A673 (cell line): ENCODE measurements around the gene CMPK1. TPM values are rescaled to one million over a fixed set of nuclear protein-coding genes. Genes with fewer than 3 reads are reported as not detected.
A peak's percentile ranks its signal among the peaks of the same experiment; 100 is the strongest.

ENCODE experiments used
- BruUV-seq: library from RNA; stranded (reverse); fragments of 400-500 nt; replicated peaks from 2 replicates; lab custom pipeline; 2021; lab: Mats Ljungman, UMichigan
- CTCF ChIA-PET: fragments of 300-600 bp; sonication (Branson Sonifier 250); formaldehyde crosslinking; loops from one replicate; lab custom pipeline; 2022; ENCODE audit warnings: antibody characterized with exemption; lab: Charles Lee
- POLR2A ChIA-PET: fragments of 300-600 bp; sonication (Branson Sonifier 250); formaldehyde crosslinking; loops from one replicate; lab custom pipeline; 2022; ENCODE audit warnings: antibody characterized with exemption; ENCODE audit not compliant: low non-redundant PET; lab: Charles Lee
- DNase-seq: peaks from one replicate; pipeline ENCODE4 v3.0.0-alpha.2; 2015; ENCODE audit warnings: low spot score
- H3K27ac ChIP-seq: fragments of 200-600 bp; sonication (generic); 2 replicates; pipeline ENCODE4 v1.5.1; 2016; ENCODE audit warnings: mixed run types, low read depth, mild to moderate bottlenecking, mixed read lengths, antibody characterized with exemption, low read length; ENCODE audit not compliant: poor library complexity, severe bottlenecking
- H3K27me3 ChIP-seq: fragments of 200-600 bp; sonication (generic); replicated peaks from 2 replicates; pipeline ENCODE4 v1.6.1; 2017; ENCODE audit warnings: mixed run types, low read depth, mild to moderate bottlenecking, mixed read lengths, antibody characterized with exemption, low read length; ENCODE audit not compliant: insufficient read depth, poor library complexity
- H3K36me3 ChIP-seq: fragments of 200-600 bp; sonication (generic); 2 replicates; pipeline ENCODE4 v1.6.1; 2016; ENCODE audit warnings: mixed run types, mild to moderate bottlenecking, mixed read lengths, antibody characterized with exemption, low read length; ENCODE audit not compliant: insufficient read depth, poor library complexity, severe bottlenecking
- H3K4me1 ChIP-seq: fragments of 200-600 bp; sonication (generic); 2 replicates; pipeline ENCODE4 v1.6.1; 2017; ENCODE audit warnings: mixed run types, mild to moderate bottlenecking, mixed read lengths, antibody characterized with exemption, low read length; ENCODE audit not compliant: insufficient read depth, poor library complexity, severe bottlenecking
- H3K4me3 ChIP-seq: fragments of 200-600 bp; sonication (generic); 2 replicates; pipeline ENCODE4 v1.5.1; 2016; ENCODE audit warnings: low read depth, mixed run types, mild to moderate bottlenecking, mixed read lengths, low read length; ENCODE audit not compliant: poor library complexity, severe bottlenecking
- H3K9me3 ChIP-seq: fragments of 200-600 bp; sonication (generic); 2 replicates; pipeline ENCODE4 v1.6.1; 2016; ENCODE audit warnings: mixed run types, low read depth, mild to moderate bottlenecking, mixed read lengths, antibody characterized with exemption, low read length; ENCODE audit not compliant: poor library complexity, severe bottlenecking
- EZH2 ChIP-seq: fragments of 200-600 bp; sonication (generic); IDR thresholded peaks from 2 replicates; pipeline ENCODE4 v1.6.1; 2017; ENCODE audit warnings: borderline replicate concordance, low read depth, mild to moderate bottlenecking, mixed read lengths, antibody characterized with exemption, low read length; ENCODE audit not compliant: poor library complexity, severe bottlenecking
- intact Hi-C: fragments of 100-400 bp; cut with micrococcal nuclease; formaldehyde crosslinking; loops from one replicate; pipeline ENCODE4 v1.10.0; 2022; ENCODE audit not compliant: unreplicated experiment
- total RNA-seq: library from RNA; stranded (reverse); gene quantifications from 2 replicates; pipeline ENCODE4 v1.2.3, GENCODE V29; 2021
- TF ChIP-seq, protein P1 (sequence below): fragments of 300-800, 200-600 bp; sonication (generic); conservative IDR thresholded peaks from 2 replicates; pipeline ENCODE4 v1.5.1; 2017; ENCODE audit warnings: low read depth, mild to moderate bottlenecking, antibody characterized with exemption, low read length, moderate library complexity, mixed read lengths

Gene CMPK1
- total RNA-seq, 1 experiment from 2014 or later = 69.4 TPM

DNA sequence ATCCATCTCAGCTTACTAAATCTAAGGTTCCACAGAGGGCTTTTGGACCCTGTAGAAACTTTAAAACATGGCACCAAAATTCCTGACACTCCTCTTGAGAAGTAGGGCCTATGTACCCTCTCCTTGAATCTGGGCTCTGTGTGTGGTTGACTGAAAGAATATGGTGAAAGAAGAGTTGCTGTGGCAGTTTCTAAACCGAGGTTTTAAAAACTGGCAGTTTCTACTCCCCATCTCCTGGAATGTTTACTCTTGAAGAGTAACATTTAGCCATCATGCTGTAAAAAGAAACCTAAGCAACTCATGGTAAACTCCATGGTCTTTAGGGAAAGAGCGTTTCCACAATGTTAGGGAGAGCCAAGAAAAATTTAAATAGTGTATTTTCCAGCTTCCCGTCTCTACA lies 4.6 kb upstream of the CMPK1 start:
- CTCF ChIA-PET = no interaction called here

DNA sequence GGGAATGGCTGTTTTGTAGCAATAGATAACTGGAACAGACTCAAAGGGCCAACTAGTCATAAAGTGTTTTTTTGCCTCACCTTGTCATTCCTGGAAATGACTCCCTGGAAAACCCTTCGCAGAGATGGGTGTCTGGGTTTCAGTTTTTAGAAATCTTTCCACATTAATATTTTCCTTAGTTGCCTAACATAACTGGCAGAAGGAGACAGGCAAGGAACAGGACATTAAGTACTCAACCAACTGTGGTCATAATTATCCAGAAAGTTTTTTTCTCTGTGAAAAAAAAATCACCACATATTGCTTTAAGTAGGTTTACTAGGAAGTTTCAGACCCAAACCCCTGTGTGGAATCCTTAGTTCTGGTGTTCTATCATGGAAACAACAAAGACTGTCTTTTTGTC lies 3.4 kb upstream of the CMPK1 start:
- ChIA-PET POLR2A (no interaction called here), CTCF (no interaction called here)
- H3K36me3 ChIP-seq = no peaks in the 10 kb centered on the region
- no peaks in the 10 kb centered on the region for H3K27me3 ChIP-seq
- no TSS peak for BruUV-seq
- no peak overlapping the region for H3K4me3 ChIP-seq
- no peak for TF ChIP-seq EZH2
- TF ChIP-seq, protein P1, sequence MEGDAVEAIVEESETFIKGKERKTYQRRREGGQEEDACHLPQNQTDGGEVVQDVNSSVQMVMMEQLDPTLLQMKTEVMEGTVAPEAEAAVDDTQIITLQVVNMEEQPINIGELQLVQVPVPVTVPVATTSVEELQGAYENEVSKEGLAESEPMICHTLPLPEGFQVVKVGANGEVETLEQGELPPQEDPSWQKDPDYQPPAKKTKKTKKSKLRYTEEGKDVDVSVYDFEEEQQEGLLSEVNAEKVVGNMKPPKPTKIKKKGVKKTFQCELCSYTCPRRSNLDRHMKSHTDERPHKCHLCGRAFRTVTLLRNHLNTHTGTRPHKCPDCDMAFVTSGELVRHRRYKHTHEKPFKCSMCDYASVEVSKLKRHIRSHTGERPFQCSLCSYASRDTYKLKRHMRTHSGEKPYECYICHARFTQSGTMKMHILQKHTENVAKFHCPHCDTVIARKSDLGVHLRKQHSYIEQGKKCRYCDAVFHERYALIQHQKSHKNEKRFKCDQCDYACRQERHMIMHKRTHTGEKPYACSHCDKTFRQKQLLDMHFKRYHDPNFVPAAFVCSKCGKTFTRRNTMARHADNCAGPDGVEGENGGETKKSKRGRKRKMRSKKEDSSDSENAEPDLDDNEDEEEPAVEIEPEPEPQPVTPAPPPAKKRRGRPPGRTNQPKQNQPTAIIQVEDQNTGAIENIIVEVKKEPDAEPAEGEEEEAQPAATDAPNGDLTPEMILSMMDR = no peak
- intact Hi-C loops = no loop called here
- DNase-seq = no peak
- H3K27ac ChIP-seq = no peak overlapping the region
- H3K9me3 ChIP-seq = no peaks in the 10 kb centered on the region
- H3K4me1 ChIP-seq = peaks cover 9% of the 10 kb centered on the region

More for the DNA sequence above, 4.6 kb upstream of the CMPK1 start:
- POLR2A ChIA-PET = no interaction called here
- no peak for TF ChIP-seq EZH2
- Histone ChIP-seq H3K4me1 (peaks cover 5% of the 10 kb centered on the region), H3K4me3 (no peak overlapping the region), H3K36me3 (no peaks in the 10 kb centered on the region), H3K9me3 (no peaks in the 10 kb centered on the region), H3K27ac (no peak overlapping the region), H3K27me3 (no peaks in the 10 kb centered on the region)
- BruUV-seq = no TSS peak
- intact Hi-C loops = no loop called here
- no peak for DNase-seq

DNA sequence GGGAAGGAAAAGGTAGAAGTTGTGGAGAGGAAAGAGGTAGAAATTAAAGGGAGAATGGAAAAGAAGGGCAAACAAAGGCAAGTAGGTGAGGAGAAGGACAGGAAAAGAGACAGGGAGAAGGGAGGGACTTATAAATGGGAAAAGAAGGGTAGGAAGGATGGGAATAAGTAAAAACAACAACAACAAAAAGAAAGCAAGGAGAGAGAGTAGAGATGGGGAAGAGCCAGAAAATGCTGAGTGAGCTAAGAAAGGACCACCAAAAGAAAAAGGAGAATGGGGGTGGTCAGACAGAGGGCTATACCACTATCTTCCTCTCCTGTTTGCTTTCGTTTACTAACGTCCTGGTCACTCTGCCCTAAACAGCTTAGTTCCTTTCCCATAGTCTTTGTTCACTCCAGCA lies 1.7 kb upstream of the CMPK1 start:
- peaks cover 11% of the 10 kb centered on the region for H3K4me1 ChIP-seq
- no peaks in the 10 kb centered on the region for H3K36me3 ChIP-seq
- H3K9me3 ChIP-seq = no peaks in the 10 kb centered on the region
- BruUV-seq = no TSS peak
- CTCF ChIA-PET = no interaction called here
- TF ChIP-seq EZH2 = no peak
- TF ChIP-seq, protein P1 = no peak
- H3K27me3 ChIP-seq = no peaks in the 10 kb centered on the region
- no peak overlapping the region for H3K27ac ChIP-seq
- DNase-seq = no peak
- no peak overlapping the region for H3K4me3 ChIP-seq
- intact Hi-C loops = no loop called here
- POLR2A ChIA-PET = no interaction called here

DNA sequence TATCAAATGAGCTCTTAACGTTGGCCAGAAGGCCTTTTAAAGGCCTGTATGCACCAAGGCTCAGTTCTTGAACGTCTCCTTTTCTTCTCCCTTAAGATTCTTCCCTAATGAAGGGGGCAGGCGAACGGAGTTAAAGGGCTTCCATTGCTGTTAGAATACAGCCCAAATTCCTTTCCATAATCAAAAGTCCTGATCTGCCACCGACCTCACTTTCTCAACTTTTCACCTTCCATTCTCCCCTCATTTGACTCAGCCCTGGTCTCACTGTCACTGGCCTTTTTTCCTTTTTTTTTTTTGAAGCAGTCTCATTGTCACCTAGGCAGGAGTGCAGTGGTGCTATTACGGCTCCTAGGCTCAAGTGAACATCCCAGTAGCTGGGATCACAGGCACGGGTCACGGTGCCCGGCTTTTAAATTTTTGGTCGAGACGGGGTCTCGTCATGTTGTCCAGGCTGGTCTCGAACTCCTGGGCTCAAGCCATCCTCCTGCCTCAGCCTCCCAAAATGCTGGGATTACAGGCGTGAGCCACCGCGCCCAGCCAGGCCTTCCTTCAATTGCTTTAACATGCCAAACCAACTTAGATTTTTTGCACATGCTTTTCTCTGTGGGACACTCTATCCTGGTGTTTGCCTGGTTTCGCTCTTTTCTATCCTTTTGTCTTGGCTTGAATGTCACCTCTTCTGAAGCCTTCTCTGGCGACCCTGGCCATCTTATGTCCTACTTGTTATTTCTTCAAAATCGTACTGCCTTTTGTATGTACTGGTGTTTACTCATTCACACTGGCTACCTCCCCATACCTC lies 612 bp upstream of the CMPK1 start:
- Histone ChIP-seq H3K27me3 (no peaks in the 10 kb centered on the region), H3K4me3 (peak overlapping the region; percentile 66), H3K9me3 (no peaks in the 10 kb centered on the region), H3K27ac (peak overlapping the region; percentile 92), H3K4me1 (peaks cover 11% of the 10 kb centered on the region), H3K36me3 (no peaks in the 10 kb centered on the region)
- intact Hi-C loops = no loop called here
- CTCF ChIA-PET = interaction anchor here (1.3 kb wide), 1 partner anchor 19 kb away, joined by 4 read pairs; the partner anchor contains the start of gene STIL
- no peak for DNase-seq
- no peak for TF ChIP-seq EZH2
- TF ChIP-seq, protein P1 = no peak
- POLR2A ChIA-PET = interaction anchor here (0.7 kb wide), 1 partner anchor 19 kb away, joined by 3 read pairs; the partner anchor contains the start of gene STIL
- BruUV-seq = TSS peak; percentile 66
